HCT116 (cell line): ENCODE measurements around the gene RAI1. TPM values are rescaled to one million over a fixed set of nuclear protein-coding genes. Genes with fewer than 3 reads are reported as not detected.
A peak's percentile ranks its signal among the peaks of the same experiment; 100 is the strongest.

Source experiments
- ATAC-seq: fragments of 200-7000 bp; cut with Tn5 transposase; 2 replicates; pipeline ENCODE4 v1.9.1; 2020; ENCODE audit warnings: mild to moderate bottlenecking, moderate library complexity
- BruUV-seq: library from RNA; stranded (reverse); fragments of 400-500 nt; replicated peaks from 2 replicates; lab custom pipeline; 2021; lab: Mats Ljungman, UMichigan
- CTCF ChIA-PET: fragments of 300-600 bp; sonication (Branson Sonifier 250); formaldehyde crosslinking; loops from one replicate; lab custom pipeline; 2021; ENCODE audit warnings: antibody characterized with exemption; lab: Charles Lee
- POLR2A ChIA-PET: fragments of 300-600, 350-600 bp; sonication (Branson Sonifier 250); formaldehyde crosslinking; loops from one replicate; lab custom pipeline; 2021; ENCODE audit warnings: antibody characterized with exemption; lab: Charles Lee
- RAD21 ChIA-PET, 2 experiments: fragments of 300-600 bp; sonication (Branson Sonifier 250); formaldehyde crosslinking; loops; one replicate each; lab custom pipeline; 2023; ENCODE audit warnings: low total read pairs in 2 of 2; ENCODE audit not compliant: uncharacterized antibody in 2 of 2, unreplicated experiment in 2 of 2, low non-redundant PET in 1 of 2; lab: Charles Lee
- DNase-seq: peaks from one replicate; pipeline ENCODE4 v3.0.0-alpha.2; 2010; ENCODE audit warnings: low read depth, low spot score
- H2AFZ ChIP-seq: fragments of 200-600 bp; shearing (Covaris generic), sonication (generic); 2 replicates; pipeline ENCODE4 v1.6.1; 2017; ENCODE audit warnings: low read depth, mixed run types, mixed read lengths, antibody characterized with exemption, low read length; ENCODE audit not compliant: poor library complexity, severe bottlenecking
- H3K27ac ChIP-seq: 2 replicates; pipeline ENCODE4 v1.5.1; 2012; ENCODE audit warnings: low read depth, low read length
- H3K27me3 ChIP-seq: fragments of 200-600 bp; sonication (generic); 2 replicates; pipeline ENCODE4 v1.6.1; 2016; ENCODE audit warnings: mixed run types, low read length, mixed read lengths; ENCODE audit not compliant: insufficient read depth
- H3K36me3 ChIP-seq, 2 experiments: fragments of 200-500 bp in 1 of 2; fragments of 200-600 bp in 1 of 2; sonication (Bioruptor generic) in 1 of 2; sonication (generic) in 1 of 2; 2 replicates each; pipeline versions ENCODE4 v1.5.1 to v1.6.1; 2014 to 2016; ENCODE audit warnings: low read length in 2 of 2, inconsistent platforms in 1 of 2, mixed read lengths in 1 of 2, mixed run types in 1 of 2; ENCODE audit not compliant: insufficient read depth in 2 of 2, control insufficient read depth in 1 of 2
- H3K4me1 ChIP-seq, 2 experiments: fragments of 200-600 bp in 1 of 2; sonication (generic) in 1 of 2; 2 replicates each; pipeline versions ENCODE4 v1.5.1 to v1.6.1; 2012 to 2017; ENCODE audit warnings: low read length in 2 of 2, inconsistent platforms in 1 of 2, mild to moderate bottlenecking in 1 of 2, mixed read lengths in 1 of 2, mixed run types in 1 of 2, moderate library complexity in 1 of 2; ENCODE audit not compliant: insufficient read depth in 2 of 2, control insufficient read depth in 1 of 2
- H3K4me2 ChIP-seq: fragments of 200-600 bp; sonication (generic); 2 replicates; pipeline ENCODE4 v1.6.1; 2017; ENCODE audit warnings: mixed run types, low read length, mixed read lengths
- H3K4me3 ChIP-seq, 2 experiments: fragments of 200-600 bp in 1 of 2; sonication (generic) in 1 of 2; replicated peaks in 1 of 2; 2 replicates each; pipeline ENCODE4 v1.5.1; 2011 to 2016; ENCODE audit warnings: low read length in 2 of 2, control low read depth in 1 of 2, low read depth in 1 of 2, mild to moderate bottlenecking in 1 of 2, mixed read lengths in 1 of 2, mixed run types in 1 of 2
- H3K79me2 ChIP-seq: fragments of 200-600 bp; sonication (generic); 2 replicates; pipeline ENCODE4 v1.6.1; 2017; ENCODE audit warnings: mild to moderate bottlenecking, mixed run types, low read length, moderate library complexity, mixed read lengths; ENCODE audit not compliant: insufficient read depth
- H3K9ac ChIP-seq: fragments of 200-600 bp; sonication (generic); 2 replicates; pipeline ENCODE4 v1.6.1; 2016; ENCODE audit warnings: low read length, mixed read lengths
- H3K9me2 ChIP-seq: fragments of 200-600 bp; sonication (generic), shearing (Covaris generic); 2 replicates; pipeline ENCODE4 v1.6.1; 2017; ENCODE audit warnings: mixed run types, mild to moderate bottlenecking, moderate library complexity; ENCODE audit not compliant: insufficient read depth
- H3K9me3 ChIP-seq, 2 experiments: fragments of 200-500 bp in 1 of 2; fragments of 200-600 bp in 1 of 2; sonication (Bioruptor generic) in 1 of 2; sonication (generic) in 1 of 2; 2 replicates each; pipeline ENCODE4 v1.6.1; 2014 to 2017; ENCODE audit warnings: low read length in 2 of 2, mixed read lengths in 2 of 2, inconsistent platforms in 1 of 2, low read depth in 1 of 2, mild to moderate bottlenecking in 1 of 2, mixed run types in 1 of 2, moderate library complexity in 1 of 2; ENCODE audit not compliant: control insufficient read depth in 1 of 2, insufficient read depth in 1 of 2
- H4K20me1 ChIP-seq: fragments of 200-600 bp; sonication (generic), shearing (Covaris generic); 2 replicates; pipeline ENCODE4 v1.6.1; 2017; ENCODE audit warnings: mixed run types, mild to moderate bottlenecking, moderate library complexity; ENCODE audit not compliant: insufficient read depth
- CEBPB ChIP-seq: IDR thresholded peaks from 2 replicates; pipeline ENCODE4 v1.6.1; 2012; ENCODE audit warnings: low read depth
- CTCF ChIP-seq, 3 experiments: fragments of 200-600 bp in 1 of 3; sonication (generic) in 1 of 3; IDR thresholded peaks in 2 of 3; conservative IDR thresholded peaks in 1 of 3; 2 replicates each; pipeline ENCODE4 v1.5.1; 2012 to 2017; ENCODE audit warnings: low read depth in 2 of 3, low read length in 2 of 3, antibody characterized with exemption in 1 of 3, borderline replicate concordance in 1 of 3, control low read depth in 1 of 3, mild to moderate bottlenecking in 1 of 3, mixed read lengths in 1 of 3, mixed run types in 1 of 3, moderate library complexity in 1 of 3; ENCODE audit not compliant: insufficient read depth in 1 of 3
- EGR1 ChIP-seq: IDR thresholded peaks from 2 replicates; pipeline ENCODE4 v1.6.1; 2012; ENCODE audit warnings: low read depth
- FOSL1 ChIP-seq: IDR thresholded peaks from 2 replicates; pipeline ENCODE4 v1.6.1; 2012; ENCODE audit warnings: low read depth
- POLR2AphosphoS5 ChIP-seq: IDR thresholded peaks from 2 replicates; pipeline ENCODE4 v1.6.1; 2011; ENCODE audit warnings: mild to moderate bottlenecking, low read depth, low read length, moderate library complexity
- SRF ChIP-seq: IDR thresholded peaks from 2 replicates; pipeline ENCODE4 v1.6.1; 2012; ENCODE audit warnings: low read depth
- ZBTB33 ChIP-seq: IDR thresholded peaks from 2 replicates; pipeline ENCODE4 v1.6.1; 2011; ENCODE audit warnings: mild to moderate bottlenecking, low read length, moderate library complexity; ENCODE audit not compliant: insufficient replicate concordance; ENCODE audit errors: extremely low read depth
- intact Hi-C: fragments of 100-400 bp; cut with micrococcal nuclease; formaldehyde crosslinking; loops from 2 replicates; pipeline ENCODE4 v1.10.0; 2022
- total RNA-seq: library from RNA; stranded (reverse); gene quantifications from one replicate; pipeline ENCODE4 v1.2.1, GENCODE V29; 2021; ENCODE audit not compliant: unreplicated experiment

RAI1 gene
- total RNA-seq, 1 experiment from 2014 or later: 38.5 TPM

- Histone ChIP-seq H3K9ac (peak overlapping the region; percentile 70), H3K36me3 (peaks cover 3 to 16% of the 10 kb centered on the region in 2 experiments; a peak in 2 of 4 replicates), H3K9me3 (no peaks in the 10 kb centered on the region), H3K27me3 (no peaks in the 10 kb centered on the region), H2AFZ (no peak overlapping the region), H3K9me2 (no peaks in the 10 kb centered on the region), H3K27ac (peak overlapping the region; percentile 98), H3K4me2 (peak overlapping the region; percentile 83), H3K4me3 (no peak overlapping the region), H3K4me1 (peaks cover 75 to 95% of the 10 kb centered on the region in 2 experiments), H3K79me2 (peaks cover 96% of the 10 kb centered on the region), H4K20me1 (no peaks in the 10 kb centered on the region; the same call in 1 of the 2 replicates)
- intact Hi-C loops: no loop called here
- ChIA-PET CTCF (interaction anchor here (1.3 to 2.0 kb wide), 2 partner anchors 9 to 11 kb away, joined by 4 to 7 read pairs; partner anchors contain the start of gene SREBF1), RAD21 (no interaction called here), POLR2A (interaction anchor here (1.5 to 6.1 kb wide), 2 partner anchors 11 to 92 kb away, joined by 3 to 112 read pairs; partner anchors contain the start of gene SREBF1)
- DNase-seq: no peak
- no peak for ATAC-seq
- no TSS peak for BruUV-seq
- TF ChIP-seq CEBPB (no peak), SRF (no peak), CTCF (IDR thresholded peaks at IDR 0.05 in 2 of 3, conservative IDR thresholded peaks at IDR 0.05 in 1 of 3; ENCODE audit: borderline replicate concordance in 1 of 3, insufficient read depth in 1 of 3, low read depth in 2 of 3, low read length in 2 of 3) (no peak), ZBTB33 (no peak), POLR2AphosphoS5 (no peak; the same call in 1 of the 2 replicates), EGR1 (no peak), FOSL1 (no peak)
- TF ChIP-seq, all 23 proteins: peak for 0
Observed at GRCh38 chr17:17826942-17827785, 145.9 kb downstream of the RAI1 start.
